GM19240 (cell line): Measurements from ENCODE around the gene TBC1D10A.

Source experiments
- DNase-seq: peaks from one replicate; pipeline ENCODE4 v3.0.0; 2011; ENCODE audit warnings: low spot score; ENCODE audit not compliant: insufficient read length

TBC1D10A gene

DNA sequence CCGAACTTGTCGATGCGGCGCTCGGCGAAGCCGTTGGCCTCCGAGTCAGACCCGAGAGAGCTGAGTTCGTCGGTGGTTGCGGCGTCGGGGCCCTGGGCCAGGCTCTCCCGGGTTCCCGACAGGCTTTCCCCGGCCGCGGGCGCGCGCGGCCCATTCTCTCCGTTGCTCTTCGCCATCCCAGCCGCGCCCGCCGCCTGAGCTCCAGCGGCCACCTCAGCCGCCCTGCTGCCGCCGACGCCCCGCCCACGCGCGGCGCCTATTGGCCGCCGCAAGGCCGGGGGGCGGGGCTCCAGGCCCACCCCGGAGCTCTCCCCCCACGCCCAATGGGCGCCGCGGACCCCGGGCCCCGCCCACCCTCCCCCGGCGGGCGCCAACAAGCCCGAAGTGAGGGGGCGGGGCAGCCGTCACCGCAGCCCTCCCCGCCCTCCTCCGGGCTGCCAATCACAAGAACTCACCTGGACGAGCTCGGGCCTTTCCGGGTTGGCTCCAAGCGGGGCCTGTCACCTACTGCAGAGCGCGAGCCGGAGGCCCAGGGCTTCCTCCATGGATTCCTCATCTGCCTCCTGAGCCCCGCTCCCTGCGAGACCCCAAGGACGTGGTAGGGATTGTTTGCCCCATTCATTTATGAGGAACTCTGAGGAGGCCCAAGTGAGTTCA is at the start of gene TBC1D10A:
Gene TBC1D10A (minus strand): TSS at position 236 of the 657 bp plus-strand sequence. CDS start 60 bp downstream, at position 176.
- peak; percentile 93 for DNase-seq

DNA sequence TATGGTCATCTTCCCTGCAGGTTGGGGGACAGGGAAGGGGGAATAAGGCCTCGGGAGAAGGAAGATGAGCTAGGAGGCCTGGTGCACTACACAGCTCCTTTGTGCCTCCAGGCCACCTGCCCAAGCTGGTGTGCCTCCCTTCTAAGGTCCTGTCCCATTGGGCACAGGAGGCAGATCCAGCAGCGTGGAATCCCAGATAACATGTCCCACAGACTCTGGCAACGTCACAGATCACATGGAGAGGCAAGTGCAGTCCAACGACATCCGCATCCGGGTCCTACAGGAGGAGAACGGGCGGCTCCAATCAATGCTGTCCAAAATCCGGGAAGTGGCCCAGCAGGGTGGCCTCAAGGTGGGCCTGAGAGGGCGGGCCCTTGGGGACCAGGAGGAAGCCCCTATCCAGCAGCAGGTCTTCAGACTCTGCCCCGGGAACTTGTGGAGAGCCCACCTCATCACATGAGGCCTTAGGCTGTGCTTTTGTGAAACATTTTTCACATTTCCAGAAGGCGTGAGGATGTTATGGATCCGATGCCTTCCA is 48.6 kb upstream of the TBC1D10A start:
- no peak for DNase-seq

DNA sequence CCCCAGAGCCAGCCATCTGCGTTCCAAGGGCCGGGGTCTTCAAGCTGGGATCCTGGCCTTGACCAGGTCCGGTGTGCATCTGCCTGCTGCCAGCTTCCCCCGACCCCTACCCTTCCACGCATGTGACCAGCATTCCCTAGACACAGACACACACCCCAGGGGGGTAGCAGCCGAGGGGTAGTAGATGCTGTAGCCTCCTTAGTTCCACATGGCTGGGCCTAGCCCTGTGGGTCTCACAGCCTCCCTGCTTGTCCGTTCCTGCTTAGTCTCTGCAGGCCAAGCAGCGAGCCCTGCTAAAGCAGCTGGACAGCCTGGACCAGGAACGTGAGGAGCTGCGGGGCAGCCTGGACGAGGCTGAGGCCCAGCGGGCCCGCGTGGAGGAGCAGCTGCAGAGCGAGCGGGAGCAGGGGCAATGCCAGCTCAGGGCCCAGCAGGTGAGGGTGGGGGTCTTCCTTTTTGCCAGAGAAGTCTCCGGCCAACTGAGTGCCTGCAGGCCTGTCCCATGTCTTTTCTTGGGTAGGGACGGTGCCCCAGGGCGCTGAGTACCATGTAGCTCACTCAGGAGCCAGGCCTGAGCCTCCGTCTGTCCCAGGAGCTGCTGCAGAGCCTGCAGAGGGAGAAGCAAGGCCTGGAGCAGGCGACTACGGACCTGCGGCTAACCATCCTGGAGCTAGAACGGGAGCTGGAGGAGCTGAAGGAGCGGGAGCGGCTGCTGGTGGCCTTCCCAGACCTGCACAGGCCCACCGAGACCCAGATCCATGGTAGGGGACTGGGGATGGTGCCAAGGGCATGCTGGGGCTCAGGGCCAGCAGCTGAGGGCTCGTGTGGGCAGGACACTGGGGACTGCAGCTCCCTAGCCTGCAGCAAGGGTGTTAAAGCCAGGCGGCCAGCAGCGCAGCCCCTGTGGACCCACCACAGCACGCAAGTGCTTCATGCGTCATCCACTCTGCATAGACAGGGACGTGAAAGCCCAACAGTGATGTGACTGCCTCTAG is 46.9 kb upstream of the TBC1D10A start:
- no peak for DNase-seq

DNA sequence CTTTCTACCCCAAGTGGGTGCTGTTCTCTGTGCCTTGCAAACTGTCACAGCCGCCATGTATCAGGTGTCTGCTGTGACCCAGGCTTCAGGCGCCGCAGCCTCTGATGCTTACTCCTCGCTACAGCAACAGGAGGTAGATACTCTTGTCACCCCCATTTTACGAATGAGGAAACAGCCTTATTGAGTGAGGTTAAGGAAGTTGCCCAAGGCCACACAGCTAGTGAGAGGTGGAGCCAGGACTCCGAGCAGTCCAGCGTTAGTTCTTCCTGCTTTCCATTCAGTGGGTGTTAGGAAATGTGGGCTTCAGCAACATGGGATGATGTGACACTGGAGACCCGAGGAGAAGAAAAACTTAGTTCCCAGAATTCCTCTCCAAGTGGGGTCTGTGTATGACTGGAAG is 46.2 kb upstream of the TBC1D10A start:
- DNase-seq, result no peak

DNA sequence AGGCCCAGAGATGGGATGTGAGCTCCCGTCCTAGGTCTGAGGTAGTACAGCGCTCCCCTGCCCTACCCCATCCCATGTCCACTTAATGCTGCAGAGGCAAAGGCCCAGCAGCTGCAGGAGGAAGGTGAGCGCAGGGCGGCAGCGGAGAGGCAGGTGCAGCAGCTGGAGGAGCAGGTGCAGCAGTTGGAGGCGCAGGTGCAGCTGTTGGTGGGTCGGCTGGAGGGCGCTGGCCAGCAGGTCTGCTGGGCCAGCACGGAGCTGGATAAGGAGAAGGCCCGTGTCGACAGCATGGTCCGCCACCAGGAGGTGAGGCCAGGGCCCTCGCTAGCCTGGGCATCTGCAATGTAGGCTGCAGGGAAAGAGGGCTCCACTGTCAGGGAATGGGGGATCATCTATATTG is 45.2 kb upstream of the TBC1D10A start:
- no peak for DNase-seq

GRCh38 chr22:30371321-30371720 is 44.6 kb upstream of the TBC1D10A start:
- DNase-seq, result no peak

GRCh38 chr22:30370641-30371230 is 44.0 kb upstream of the TBC1D10A start:
- DNase-seq, result no peak

DNA sequence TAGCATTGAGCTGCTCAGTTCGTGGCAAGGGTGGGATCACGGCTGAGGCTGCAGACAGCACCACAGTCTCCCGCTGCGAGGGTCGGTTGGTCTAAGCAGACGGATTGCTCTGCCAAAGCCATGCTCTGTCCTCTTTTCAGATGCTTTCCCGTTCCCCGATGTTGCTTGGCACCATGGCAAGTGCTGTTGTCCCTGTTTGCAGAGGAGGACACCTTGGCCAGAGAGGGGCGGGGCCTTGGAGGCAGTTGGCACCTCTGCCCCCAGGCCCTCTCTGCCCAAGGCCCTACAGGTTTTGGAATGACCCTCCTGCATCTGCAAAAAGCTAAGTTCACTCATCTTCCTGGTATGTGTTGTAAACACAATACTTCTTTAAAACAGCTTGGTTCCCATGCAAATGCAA is 41.7 kb upstream of the TBC1D10A start:
- DNase-seq, result no peak

DNA sequence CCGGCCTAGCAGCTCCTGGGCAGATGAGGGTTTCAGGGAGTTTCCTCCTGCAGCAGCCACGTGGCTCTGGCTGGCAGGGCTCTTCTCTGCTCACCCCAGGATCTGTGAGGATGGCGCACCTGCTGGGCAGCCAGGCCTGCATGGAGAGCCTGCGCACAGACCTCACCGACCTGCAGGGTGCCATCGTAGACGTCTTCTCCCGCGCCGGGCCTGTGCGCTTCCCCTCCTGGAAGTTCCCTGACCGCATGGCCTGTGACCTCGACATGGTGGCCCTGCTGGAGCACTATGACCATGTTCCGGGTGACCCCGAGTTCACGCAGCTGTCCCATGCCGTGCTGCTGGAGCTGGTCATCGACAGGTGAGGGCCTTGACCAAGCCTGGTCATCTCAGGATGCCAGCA is 39.1 kb upstream of the TBC1D10A start:
- no peak for DNase-seq

GRCh38 chr22:30362651-30363281 is 36.0 kb upstream of the TBC1D10A start:
- DNase-seq, result no peak

DNA sequence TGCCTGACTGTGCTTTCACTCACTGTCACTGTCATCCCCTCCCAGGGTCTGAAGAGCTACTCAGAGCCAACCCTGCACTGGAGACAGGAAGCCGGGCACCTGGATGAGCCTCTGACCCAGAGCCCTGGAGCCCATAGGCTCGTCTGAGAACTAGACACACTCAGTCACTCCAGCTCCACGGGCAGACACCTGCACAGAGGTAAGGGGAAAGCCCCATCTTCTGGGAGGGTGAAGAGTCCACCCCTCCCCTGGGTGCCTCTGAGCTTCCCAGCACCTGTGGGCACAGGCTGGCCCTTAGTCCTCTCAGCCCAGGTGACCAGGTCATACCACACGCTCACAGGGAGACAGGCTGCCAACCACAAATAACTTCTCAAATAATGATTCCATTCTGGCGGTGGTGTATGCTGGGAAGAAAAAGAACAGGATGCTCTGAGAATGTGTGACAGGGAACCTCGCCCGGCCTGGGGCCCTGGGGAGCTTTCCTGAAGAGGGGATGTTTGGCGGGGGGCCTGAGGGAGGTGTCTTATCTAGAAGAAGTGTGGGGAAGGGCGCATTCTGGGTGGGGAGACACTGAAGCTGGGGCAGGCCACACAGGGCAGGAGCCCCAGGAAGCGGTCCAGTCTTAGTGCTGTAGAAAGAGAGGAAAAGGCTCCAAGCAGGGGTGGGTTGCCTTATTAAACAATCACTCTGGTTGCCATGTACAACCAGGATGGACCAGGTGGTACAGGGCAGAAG is 35.3 kb upstream of the TBC1D10A start:
- no peak for DNase-seq

GRCh38 chr22:30358541-30358940 is 31.8 kb upstream of the TBC1D10A start:
- no peak for DNase-seq

DNA sequence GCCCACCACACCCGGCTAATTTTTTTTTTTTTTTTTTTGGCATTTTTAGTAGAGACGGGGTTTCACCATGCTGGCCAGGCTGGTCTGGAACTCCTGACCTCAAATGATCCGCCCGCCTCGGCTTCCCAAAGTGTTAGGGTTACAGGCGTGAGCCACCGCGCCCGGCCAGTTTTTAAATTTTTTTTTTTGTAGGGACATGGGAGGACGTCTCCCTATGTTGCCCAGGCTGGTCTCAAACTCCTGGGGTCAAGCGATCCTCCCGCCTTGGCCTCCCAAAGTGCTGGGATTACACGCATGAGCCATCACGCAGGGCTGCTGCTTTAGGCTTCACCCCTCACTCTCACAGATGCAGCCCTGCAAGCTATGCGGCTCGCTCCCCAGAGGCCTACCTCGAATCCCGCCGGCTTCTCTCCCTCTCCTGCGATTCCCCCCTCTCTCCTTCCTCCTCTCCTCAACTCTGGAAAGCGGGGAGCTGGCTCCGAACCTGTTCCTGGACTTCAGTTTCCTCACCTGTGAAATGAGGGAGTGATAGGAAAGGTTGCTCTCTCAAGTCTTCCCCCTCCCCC is 31.0 kb upstream of the TBC1D10A start:
- no peak for DNase-seq

- no peak for DNase-seq
These were observed 30.5 kb upstream of the TBC1D10A start for GRCh38 chr22:30357236-30357570.

DNA sequence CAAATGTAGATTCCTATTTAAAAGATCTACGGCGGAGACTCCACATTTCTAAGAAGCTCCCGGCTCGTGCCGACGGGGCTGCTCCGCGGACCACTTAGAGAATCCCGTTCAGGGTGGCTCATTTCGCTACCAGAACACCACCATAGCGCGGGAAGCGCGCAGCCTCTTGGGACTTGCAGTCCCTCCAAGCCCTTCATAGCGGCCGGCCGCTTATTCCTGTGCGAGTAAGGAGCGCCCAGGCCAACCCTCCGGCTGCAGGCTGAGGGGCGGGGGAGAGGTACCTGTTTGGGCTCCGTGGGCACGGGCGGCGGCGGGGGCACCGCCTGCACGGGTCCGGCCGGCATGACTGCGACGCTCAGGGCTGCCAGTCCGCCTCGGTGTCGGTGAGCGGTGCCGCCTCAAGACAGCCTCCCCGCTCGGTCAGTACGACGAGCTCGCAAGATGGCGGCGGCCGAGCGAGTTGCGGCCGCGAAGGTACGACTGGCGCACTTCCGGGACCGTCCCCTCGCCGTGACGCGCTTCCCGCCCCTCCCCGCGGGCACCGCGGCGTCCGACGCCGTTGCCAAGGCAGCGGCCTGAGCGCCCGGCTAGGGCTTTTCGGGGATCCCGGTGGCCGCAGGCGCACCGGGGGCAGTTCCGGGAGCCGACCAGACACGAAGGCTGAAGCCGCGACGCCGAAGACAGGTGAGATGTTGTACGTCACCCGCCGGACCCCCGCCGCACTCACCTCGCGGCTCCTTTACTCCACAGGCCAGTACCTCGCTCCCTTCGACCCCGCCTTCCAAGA is 29.9 kb upstream of the TBC1D10A start, which contains the start of the genes CCDC157 and SF3A1:
Gene CCDC157 (plus strand): TSS at position 559 of the 787 bp plus-strand sequence. CDS start 8,994 bp downstream, outside the sequence.
Gene SF3A1 (minus strand): TSS at position 446 of the 787 bp plus-strand sequence. CDS start 102 bp downstream, at position 344.
- DNase-seq, result peak; percentile 92

DNA sequence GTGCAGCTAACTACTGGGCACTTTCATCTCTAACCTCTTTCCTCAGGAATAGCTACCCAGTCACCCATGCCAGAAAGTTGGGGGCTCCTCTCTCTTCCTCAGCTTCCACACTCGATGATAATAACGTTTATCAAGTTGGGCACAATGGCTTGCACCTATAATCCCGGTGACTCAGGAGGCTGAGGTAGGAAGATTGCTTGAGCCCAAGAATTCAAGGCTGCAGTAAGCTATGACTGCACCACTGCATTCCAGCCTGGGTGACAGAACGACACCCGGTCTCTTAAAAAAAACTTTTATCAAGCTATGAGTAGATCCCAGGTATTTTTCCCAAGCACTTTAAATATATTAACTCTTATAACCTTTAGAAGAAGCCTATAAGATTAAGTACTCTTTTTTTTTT is 27.9 kb upstream of the TBC1D10A start:
- DNase-seq, result no peak

DNA sequence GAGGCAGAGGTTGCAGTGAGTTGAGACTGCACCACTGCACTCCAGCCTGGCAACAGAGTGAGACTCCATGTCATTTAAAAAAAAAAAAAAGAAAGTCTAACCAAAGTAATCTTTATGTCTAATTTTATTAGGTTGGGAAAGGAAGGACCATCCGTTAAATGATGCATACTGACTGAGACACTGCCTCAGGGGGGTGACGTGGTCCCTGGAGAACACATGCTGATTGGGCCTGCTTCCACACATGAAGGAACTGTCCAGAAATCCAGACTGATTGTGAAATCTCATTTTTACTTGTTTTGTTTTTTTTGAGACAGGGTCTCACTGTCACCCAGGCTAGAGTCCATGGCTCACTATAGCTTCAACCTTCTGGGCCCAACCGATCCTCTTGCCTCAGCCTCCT is 24.5 kb upstream of the TBC1D10A start:
- no peak for DNase-seq

- DNase-seq, result no peak
These were observed 22.1 kb upstream of the TBC1D10A start for GRCh38 chr22:30348809-30349208.

DNA sequence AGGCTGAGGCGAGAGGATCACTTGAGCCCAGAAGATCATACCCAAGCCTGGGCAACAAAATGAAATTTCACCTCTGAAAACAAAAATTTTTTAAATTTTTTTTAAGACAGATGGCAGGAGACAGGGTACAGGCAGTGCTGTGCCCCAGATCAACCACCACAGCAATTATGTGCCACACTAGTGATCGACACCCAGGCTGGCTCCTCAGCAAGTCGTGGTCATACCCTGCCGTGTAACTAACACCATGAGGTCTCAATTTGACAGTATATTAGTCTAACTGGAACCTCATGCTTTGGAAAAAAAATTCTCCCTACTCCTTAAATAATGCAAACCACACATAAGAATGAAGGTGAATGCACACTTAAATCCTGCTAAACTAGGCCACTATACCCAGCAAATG is 21.7 kb upstream of the TBC1D10A start:
- no peak for DNase-seq
